ENCODE data around the gene C16orf78. TPM values are rescaled to one million over a fixed set of nuclear protein-coding genes. Genes with fewer than 3 reads are reported as not detected.

C16orf78 gene
- total RNA-seq, 1 donor from 2014 or later = not detected

DNA sequence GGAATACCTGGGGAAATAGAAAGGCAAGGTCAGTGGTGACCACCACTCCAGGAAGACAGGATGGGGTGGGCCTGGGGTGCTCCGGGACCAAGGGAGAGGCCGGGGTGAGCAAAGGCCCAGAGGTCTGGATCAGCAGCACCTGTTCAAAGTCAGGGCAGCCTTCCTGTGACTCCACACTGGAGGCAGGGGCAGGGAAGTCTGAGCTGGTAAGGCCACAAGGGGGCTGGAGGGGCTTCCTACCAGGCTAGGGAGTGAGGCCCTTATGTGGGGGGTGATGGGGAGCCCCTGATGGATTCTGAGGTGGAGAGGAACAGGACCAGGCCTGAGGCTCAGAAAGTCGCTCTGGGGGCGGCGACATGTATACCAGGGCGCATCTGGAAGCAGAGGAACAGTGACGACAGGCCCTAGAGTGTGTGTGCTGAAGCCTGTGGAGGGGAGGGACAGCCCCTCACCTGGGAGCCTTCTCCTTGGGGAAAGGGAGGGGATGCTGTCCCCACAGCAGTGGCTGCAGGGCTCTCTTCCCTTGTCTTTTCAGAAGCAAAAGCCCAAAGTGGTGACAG, 3.7 kb downstream of the C16orf78 start:
- H3K4me1 Mint-ChIP-seq (ENCODE audit: unreplicated experiment) = no peaks in the 10 kb centered on the region
- no peak overlapping the region for H3K4me3 Mint-ChIP-seq
- H3K9me3 Mint-ChIP-seq = no peaks in the 10 kb centered on the region
- TF ChIP-seq CTCF (conservative IDR thresholded peaks at IDR 0.05) = no peak
- no peak overlapping the region for H3K27ac Mint-ChIP-seq
- peaks cover 7% of the 10 kb centered on the region for H3K27me3 Mint-ChIP-seq
- no peak for DNase-seq (ENCODE audit: extremely low spot score, unreplicated experiment)
- H3K36me3 Mint-ChIP-seq = no peaks in the 10 kb centered on the region

GRCh38 chr16:49378238-49378637, 4.6 kb downstream of the C16orf78 start:
- Mint-ChIP-seq H3K36me3 (no peaks in the 10 kb centered on the region), H3K27me3 (peaks cover 7% of the 10 kb centered on the region), H3K4me1 (ENCODE audit: unreplicated experiment) (no peaks in the 10 kb centered on the region), H3K9me3 (peaks cover 5% of the 10 kb centered on the region), H3K27ac (no peak overlapping the region), H3K4me3 (no peak overlapping the region)
- no peak for DNase-seq (ENCODE audit: extremely low spot score, unreplicated experiment)
- no peak for TF ChIP-seq CTCF (conservative IDR thresholded peaks at IDR 0.05)

- no peak for DNase-seq (ENCODE audit: extremely low spot score, unreplicated experiment)
- Mint-ChIP-seq H3K9me3 (peaks cover 5% of the 10 kb centered on the region), H3K4me1 (ENCODE audit: unreplicated experiment) (no peaks in the 10 kb centered on the region), H3K36me3 (no peaks in the 10 kb centered on the region), H3K27ac (no peak overlapping the region), H3K4me3 (no peak overlapping the region), H3K27me3 (peaks cover 7% of the 10 kb centered on the region)
- TF ChIP-seq CTCF (conservative IDR thresholded peaks at IDR 0.05) = no peak
These were observed 5.2 kb downstream of the C16orf78 start for GRCh38 chr16:49378816-49379215.

DNA sequence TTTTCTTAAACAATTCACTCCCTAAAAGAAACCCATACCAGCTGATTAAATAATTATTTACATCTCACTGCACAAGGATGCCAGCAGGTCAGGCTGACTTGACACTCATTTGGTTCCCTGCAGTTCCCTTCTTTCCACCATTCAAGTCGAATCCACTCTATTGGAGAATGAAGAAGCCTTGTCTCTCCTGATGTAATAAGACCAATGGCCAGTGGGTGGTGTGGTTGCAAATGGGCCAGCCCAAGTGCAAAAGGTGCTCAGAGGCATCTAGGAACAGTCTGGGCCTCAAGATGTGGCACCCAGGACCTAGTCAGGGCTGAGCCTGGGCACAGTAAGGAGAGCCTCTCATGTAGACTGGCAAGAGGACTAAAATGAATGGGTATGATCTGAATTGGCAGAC, 9.3 kb downstream of the C16orf78 start:
- Mint-ChIP-seq H3K9me3 (peaks cover 10% of the 10 kb centered on the region), H3K4me3 (no peak overlapping the region), H3K27ac (no peak overlapping the region), H3K36me3 (no peaks in the 10 kb centered on the region), H3K4me1 (ENCODE audit: unreplicated experiment) (no peaks in the 10 kb centered on the region), H3K27me3 (no peaks in the 10 kb centered on the region)
- TF ChIP-seq CTCF (conservative IDR thresholded peaks at IDR 0.05) = peak; percentile 52
- DNase-seq (ENCODE audit: extremely low spot score, unreplicated experiment) = no peak

- no peak overlapping the region for H3K4me3 Mint-ChIP-seq
- no peak for TF ChIP-seq CTCF (conservative IDR thresholded peaks at IDR 0.05)
- no peaks in the 10 kb centered on the region for H3K36me3 Mint-ChIP-seq
- no peaks in the 10 kb centered on the region for H3K4me1 Mint-ChIP-seq (ENCODE audit: unreplicated experiment)
- no peaks in the 10 kb centered on the region for H3K9me3 Mint-ChIP-seq
- H3K27ac Mint-ChIP-seq = no peak overlapping the region
- no peak for DNase-seq (ENCODE audit: extremely low spot score, unreplicated experiment)
- H3K27me3 Mint-ChIP-seq = peaks cover 46% of the 10 kb centered on the region
These were observed 21.4 kb downstream of the C16orf78 start for GRCh38 chr16:49395021-49395420.

All from type B pancreatic cell (in vitro differentiated cells).